ENCODE measurements around the gene ELOF1.
A peak's percentile ranks its signal among the peaks of the same experiment; 100 is the strongest.

Gene ELOF1

GRCh38 chr19:11534538-11534937, 24.5 kb downstream of the ELOF1 start:
- no peak for DNase-seq

GRCh38 chr19:11530432-11530831, 28.6 kb downstream of the ELOF1 start:
- peak; percentile 39 to 61 for DNase-seq

- peak; percentile 93 to 94 for DNase-seq
These were observed 30.3 kb downstream of the ELOF1 start, which contains the start of gene ECSIT for GRCh38 chr19:11528551-11529341. ECSIT (minus strand) TSS chr19:11529134; CDS start chr19:11519170, 9,964 bp downstream.

- no peak for DNase-seq
These were observed 39.9 kb downstream of the ELOF1 start for GRCh38 chr19:11519138-11519537.

- DNase-seq = no peak
These were observed 45.1 kb downstream of the ELOF1 start for GRCh38 chr19:11513946-11514345.

GRCh38 chr19:11510444-11510843, 48.6 kb downstream of the ELOF1 start:
- DNase-seq = no peak

- no peak for DNase-seq
These were observed 51.5 kb downstream of the ELOF1 start for GRCh38 chr19:11507370-11508078.

- DNase-seq = no peak
These were observed 52.1 kb downstream of the ELOF1 start for GRCh38 chr19:11506967-11507366.

- no peak for DNase-seq
These were observed 52.9 kb downstream of the ELOF1 start for GRCh38 chr19:11506101-11506555.

- peak; percentile 94 for DNase-seq
These were observed 53.4 kb downstream of the ELOF1 start, which contains the start of gene ZNF653 for GRCh38 chr19:11505504-11506100. ZNF653 (minus strand) TSS chr19:11505839; CDS start chr19:11505786, 53 bp downstream.

- peak; percentile 96 to 99 for DNase-seq
These were observed 54.0 kb downstream of the ELOF1 start for GRCh38 chr19:11505032-11505503.

GRCh38 chr19:11504502-11505031, 54.5 kb downstream of the ELOF1 start:
- no peak for DNase-seq
